PC-3 (cell line): ENCODE measurements around the gene LUC7L2. TPM values are rescaled to one million over a fixed set of nuclear protein-coding genes. Genes with fewer than 3 reads are reported as not detected.

Experiments used
- ATAC-seq: fragments of 200-7000 bp; cut with Tn5 transposase; 2 replicates; pipeline ENCODE4 v1.9.1; 2020; ENCODE audit warnings: mild to moderate bottlenecking, moderate library complexity
- BruUV-seq: library from RNA; stranded (reverse); fragments of 400-500 nt; replicated peaks from 2 replicates; lab custom pipeline; 2021; lab: Mats Ljungman, UMichigan
- CTCF ChIA-PET: fragments of 300-600 bp; sonication (Branson Sonifier 250); formaldehyde crosslinking; loops from one replicate; lab custom pipeline; 2022; ENCODE audit warnings: antibody characterized with exemption; lab: Charles Lee
- POLR2A ChIA-PET: fragments of 300-600 bp; sonication (Branson Sonifier 250); formaldehyde crosslinking; loops from one replicate; lab custom pipeline; 2022; ENCODE audit warnings: antibody characterized with exemption; ENCODE audit not compliant: unreplicated experiment; lab: Charles Lee
- DNase-seq: peaks from one replicate; pipeline ENCODE4 v3.0.0-alpha.2; 2015
- H2AFZ ChIP-seq: fragments of 300-600 bp; sonication (generic); 2 replicates; pipeline ENCODE4 v1.6.0; 2016; ENCODE audit warnings: antibody characterized with exemption, low read length
- H3F3A ChIP-seq: fragments of 300-600 bp; sonication (generic); one replicate; pipeline ENCODE4 v1.6.0; 2017; ENCODE audit warnings: antibody characterized with exemption, low read length, control low read depth, mild to moderate bottlenecking; ENCODE audit not compliant: unreplicated experiment
- H3K27ac ChIP-seq: fragments of 300-600 bp; sonication (generic); 2 replicates; pipeline ENCODE4 v1.5.1; 2016; ENCODE audit warnings: mild to moderate bottlenecking, low read length
- H3K27me3 ChIP-seq: fragments of 300-600 bp; sonication (generic); 2 replicates; pipeline ENCODE4 v1.6.1; 2016; ENCODE audit warnings: low read length, mixed read lengths
- H3K36me3 ChIP-seq: fragments of 300-600 bp; sonication (generic); 2 replicates; pipeline ENCODE4 v1.6.1; 2016; ENCODE audit warnings: low read depth, mixed run types, low read length, mixed read lengths
- H3K4me1 ChIP-seq: fragments of 300-600 bp; sonication (generic); 2 replicates; pipeline ENCODE4 v1.5.1; 2016; ENCODE audit warnings: low read length; ENCODE audit not compliant: insufficient read depth
- H3K4me2 ChIP-seq: fragments of 300-600 bp; sonication (generic); 2 replicates; pipeline ENCODE4 v1.6.0; 2016; ENCODE audit warnings: low read length
- H3K4me3 ChIP-seq: fragments of 300-600 bp; sonication (generic); 2 replicates; pipeline ENCODE4 v1.5.1; 2016; ENCODE audit warnings: mild to moderate bottlenecking, low read length, mixed read lengths
- H3K79me2 ChIP-seq: fragments of 300-600 bp; sonication (generic); 2 replicates; pipeline ENCODE4 v1.6.1; 2017; ENCODE audit warnings: low read length, mixed read lengths
- H3K9ac ChIP-seq: fragments of 300-600 bp; sonication (generic); 2 replicates; pipeline ENCODE4 v1.6.0; 2016; ENCODE audit warnings: mild to moderate bottlenecking, low read length
- H3K9me2 ChIP-seq: fragments of 300-600 bp; sonication (generic); replicated peaks from 2 replicates; pipeline ENCODE4 v1.6.1; 2016; ENCODE audit warnings: mixed run types, low read length, mixed read lengths
- H3K9me3 ChIP-seq: fragments of 300-600 bp; sonication (generic); 2 replicates; pipeline ENCODE4 v1.6.1; 2016; ENCODE audit warnings: low read length, mixed read lengths
- H4K20me1 ChIP-seq: fragments of 300-600 bp; sonication (generic); 2 replicates; pipeline ENCODE4 v1.6.1; 2016; ENCODE audit warnings: low read length, mixed read lengths
- EZH2 ChIP-seq: fragments of 300-600 bp; sonication (generic); IDR thresholded peaks from one replicate; pipeline ENCODE4 v1.6.1; 2017; ENCODE audit warnings: antibody characterized with exemption, mild to moderate bottlenecking, low read length; ENCODE audit not compliant: unreplicated experiment
- EZH2phosphoT487 ChIP-seq: fragments of 300-600 bp; sonication (generic); IDR thresholded peaks from 2 replicates; pipeline ENCODE4 v1.6.1; 2018; ENCODE audit warnings: mild to moderate bottlenecking, antibody characterized with exemption, low read length, borderline replicate concordance
- intact Hi-C: fragments of 100-400 bp; cut with micrococcal nuclease; formaldehyde crosslinking; loops from 2 replicates; pipeline ENCODE4 v1.9.0; 2023
- total RNA-seq: library from RNA; depleted of rRNA; stranded (reverse); fragments of >200 nt; gene quantifications from 2 replicates; pipeline ENCODE4 v1.2.3, GENCODE V29; 2014
- TF ChIP-seq, protein P1 (sequence below): fragments of 300-600 bp; sonication (generic); conservative IDR thresholded peaks from 2 replicates; pipeline ENCODE4 v1.5.1; 2017; ENCODE audit warnings: antibody characterized with exemption, low read depth, mild to moderate bottlenecking, low read length

Gene LUC7L2
- total RNA-seq, 1 experiment from 2014 or later: 67.4 TPM

DNA sequence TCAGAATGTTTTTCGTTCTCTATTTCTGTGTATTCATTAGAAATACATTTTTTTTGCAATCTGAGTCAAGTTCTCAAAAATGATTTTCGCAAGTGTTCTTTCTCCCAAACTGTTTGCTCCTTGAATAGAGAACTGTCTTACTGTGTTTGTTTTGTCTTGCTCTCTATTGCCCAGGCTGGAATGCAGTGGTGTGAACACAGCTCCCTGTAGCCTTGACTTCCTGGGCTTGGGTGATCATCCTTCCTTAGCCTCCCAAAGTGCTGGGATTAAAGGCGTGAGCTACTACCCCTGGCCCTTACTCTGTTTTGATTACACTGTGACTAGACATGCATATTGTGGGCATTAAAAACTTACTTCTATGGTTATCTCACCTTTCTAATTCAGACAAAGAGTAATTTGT, 56.7 kb downstream of the LUC7L2 start:
- ChIA-PET POLR2A (no interaction called here), CTCF (no interaction called here)
- Histone ChIP-seq H3F3A (no peaks in the 10 kb centered on the region), H3K4me3 (no peak overlapping the region), H3K27ac (no peak overlapping the region), H4K20me1 (no peaks in the 10 kb centered on the region), H2AFZ (no peak overlapping the region), H3K4me1 (no peaks in the 10 kb centered on the region), H3K9me2 (no peaks in the 10 kb centered on the region), H3K27me3 (no peaks in the 10 kb centered on the region), H3K9me3 (no peaks in the 10 kb centered on the region), H3K9ac (no peak overlapping the region), H3K36me3 (peaks cover 72% of the 10 kb centered on the region), H3K79me2 (peaks cover 6% of the 10 kb centered on the region; the same call in 1 of the 2 replicates), H3K4me2 (no peak overlapping the region)
- no peak for DNase-seq
- TF ChIP-seq, protein P1, sequence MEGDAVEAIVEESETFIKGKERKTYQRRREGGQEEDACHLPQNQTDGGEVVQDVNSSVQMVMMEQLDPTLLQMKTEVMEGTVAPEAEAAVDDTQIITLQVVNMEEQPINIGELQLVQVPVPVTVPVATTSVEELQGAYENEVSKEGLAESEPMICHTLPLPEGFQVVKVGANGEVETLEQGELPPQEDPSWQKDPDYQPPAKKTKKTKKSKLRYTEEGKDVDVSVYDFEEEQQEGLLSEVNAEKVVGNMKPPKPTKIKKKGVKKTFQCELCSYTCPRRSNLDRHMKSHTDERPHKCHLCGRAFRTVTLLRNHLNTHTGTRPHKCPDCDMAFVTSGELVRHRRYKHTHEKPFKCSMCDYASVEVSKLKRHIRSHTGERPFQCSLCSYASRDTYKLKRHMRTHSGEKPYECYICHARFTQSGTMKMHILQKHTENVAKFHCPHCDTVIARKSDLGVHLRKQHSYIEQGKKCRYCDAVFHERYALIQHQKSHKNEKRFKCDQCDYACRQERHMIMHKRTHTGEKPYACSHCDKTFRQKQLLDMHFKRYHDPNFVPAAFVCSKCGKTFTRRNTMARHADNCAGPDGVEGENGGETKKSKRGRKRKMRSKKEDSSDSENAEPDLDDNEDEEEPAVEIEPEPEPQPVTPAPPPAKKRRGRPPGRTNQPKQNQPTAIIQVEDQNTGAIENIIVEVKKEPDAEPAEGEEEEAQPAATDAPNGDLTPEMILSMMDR: no peak
- TF ChIP-seq EZH2phosphoT487 (no peak), EZH2 (no peak)
- ATAC-seq: no peak
- BruUV-seq: no TSS peak
- intact Hi-C loops: no loop called here

DNA sequence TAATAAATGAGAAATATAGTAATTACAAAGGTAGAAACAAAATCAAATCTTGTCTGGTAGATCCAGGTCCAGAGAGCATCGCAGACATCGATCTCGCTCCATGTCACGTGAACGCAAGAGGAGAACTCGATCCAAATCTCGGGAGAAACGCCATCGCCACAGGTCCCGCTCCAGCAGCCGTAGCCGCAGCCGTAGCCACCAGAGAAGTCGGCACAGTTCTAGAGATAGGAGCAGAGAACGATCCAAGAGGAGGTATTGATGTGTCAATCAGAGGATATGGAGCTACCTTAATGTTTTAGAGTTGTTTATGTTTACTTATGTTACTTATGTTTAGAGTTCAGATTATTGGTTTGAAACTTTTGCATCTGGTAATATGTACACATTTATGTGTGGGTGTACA, 57.8 kb downstream of the LUC7L2 start:
- ATAC-seq (no peak), DNase-seq (no peak)
- TF ChIP-seq, protein P1: no peak
- TF ChIP-seq EZH2: no peak
- TF ChIP-seq EZH2phosphoT487: no peak
- no peak overlapping the region for H2AFZ ChIP-seq
- no peaks in the 10 kb centered on the region for H3K27me3 ChIP-seq
- H4K20me1 ChIP-seq: no peaks in the 10 kb centered on the region
- no peak overlapping the region for H3K4me3 ChIP-seq
- H3K79me2 ChIP-seq: peaks cover 6% of the 10 kb centered on the region; the same call in 1 of the 2 replicates
- POLR2A ChIA-PET: interaction anchor here (0.6 kb wide), 1 partner anchor 759 kb away, joined by 4 read pairs; the partner anchor contains the start of gene KDM7A
- H3K9me3 ChIP-seq: no peaks in the 10 kb centered on the region
- BruUV-seq: no TSS peak
- no peak overlapping the region for H3K9ac ChIP-seq
- no peak overlapping the region for H3K4me2 ChIP-seq
- CTCF ChIA-PET: no interaction called here
- H3K4me1 ChIP-seq: no peaks in the 10 kb centered on the region
- H3F3A ChIP-seq: no peaks in the 10 kb centered on the region
- H3K36me3 ChIP-seq: peaks cover 73% of the 10 kb centered on the region
- H3K9me2 ChIP-seq: no peaks in the 10 kb centered on the region
- H3K27ac ChIP-seq: no peak overlapping the region
- intact Hi-C loops: no loop called here

DNA sequence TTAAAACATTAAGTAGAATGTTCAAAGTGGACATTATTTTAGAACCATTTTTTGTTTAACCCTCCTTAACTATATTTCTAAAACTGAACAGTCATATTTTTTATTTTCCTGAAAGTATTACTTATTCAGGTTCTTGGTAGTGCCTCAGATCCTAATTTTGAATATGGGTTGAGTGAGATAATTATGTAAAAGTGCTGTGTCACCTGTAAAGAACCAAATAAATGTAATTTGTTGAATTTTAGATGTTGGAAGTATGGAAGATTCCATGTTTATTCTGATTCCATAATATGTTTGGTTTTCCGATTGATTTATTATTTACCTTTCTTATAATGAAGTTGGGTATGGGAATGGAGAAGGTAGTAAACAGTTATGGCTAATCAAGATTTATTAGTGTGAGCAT, 61.4 kb downstream of the LUC7L2 start:
- Histone ChIP-seq H3K9me3 (no peaks in the 10 kb centered on the region), H3K36me3 (peaks cover 60% of the 10 kb centered on the region), H3K27me3 (no peaks in the 10 kb centered on the region), H3F3A (no peaks in the 10 kb centered on the region), H3K9me2 (no peaks in the 10 kb centered on the region), H2AFZ (no peak overlapping the region), H4K20me1 (no peaks in the 10 kb centered on the region), H3K4me2 (no peak overlapping the region), H3K79me2 (0 out of 2 replicates have a peak, but pooled peaks cover 6% of the 10 kb centered on the region), H3K4me3 (no peak overlapping the region), H3K27ac (no peak overlapping the region), H3K4me1 (no peaks in the 10 kb centered on the region), H3K9ac (no peak overlapping the region)
- intact Hi-C loops: no loop called here
- TF ChIP-seq EZH2 (no peak), EZH2phosphoT487 (no peak)
- TF ChIP-seq, protein P1: no peak
- ChIA-PET POLR2A (no interaction called here), CTCF (no interaction called here)
- ATAC-seq: no peak
- no peak for DNase-seq
- no TSS peak for BruUV-seq
